ENCODE data around the gene ENC1.

The ENC1 gene

GRCh38 chr5:74594137-74595040 lies 46.1 kb downstream of the ENC1 start:
- Histone ChIP-seq H3K9me3 (no peaks in the 10 kb centered on the region), H3K36me3 (no peaks in the 10 kb centered on the region), H3K27ac (no peak overlapping the region), H3K4me3 (ENCODE audit: low read depth in 1 of 2, low read length in 1 of 2) (no peak overlapping the region), H3K4me1 (ENCODE audit: control insufficient read depth in 1 of 2, insufficient read depth in 1 of 2, low read depth in 1 of 2, low read length in 1 of 2) (no peaks in the 10 kb centered on the region), H3K27me3 (no peaks in the 10 kb centered on the region)
- no peak for TF ChIP-seq CTCF (IDR thresholded peaks at IDR 0.05)

GRCh38 chr5:74589204-74590056 lies 51.1 kb downstream of the ENC1 start:
- Histone ChIP-seq H3K9me3 (no peaks in the 10 kb centered on the region), H3K4me1 (ENCODE audit: control insufficient read depth in 1 of 2, insufficient read depth in 1 of 2, low read depth in 1 of 2, low read length in 1 of 2) (no peaks in the 10 kb centered on the region), H3K27me3 (no peaks in the 10 kb centered on the region), H3K27ac (no peak overlapping the region), H3K36me3 (no peaks in the 10 kb centered on the region), H3K4me3 (ENCODE audit: low read depth in 1 of 2, low read length in 1 of 2) (no peak overlapping the region)
- TF ChIP-seq CTCF (IDR thresholded peaks at IDR 0.05): no peak

- H3K4me1 ChIP-seq (ENCODE audit: control insufficient read depth in 1 of 2, insufficient read depth in 1 of 2, low read depth in 1 of 2, low read length in 1 of 2): no peaks in the 10 kb centered on the region
- TF ChIP-seq CTCF (IDR thresholded peaks at IDR 0.05): no peak
Measured at GRCh38 chr5:74588415-74588814, 52.1 kb downstream of the ENC1 start.

GRCh38 chr5:74587890-74588289 lies 52.6 kb downstream of the ENC1 start:
- Histone ChIP-seq H3K27me3 (no peaks in the 10 kb centered on the region), H3K4me1 (ENCODE audit: control insufficient read depth in 1 of 2, insufficient read depth in 1 of 2, low read depth in 1 of 2, low read length in 1 of 2) (no peaks in the 10 kb centered on the region), H3K4me3 (ENCODE audit: low read depth in 1 of 2, low read length in 1 of 2) (no peak overlapping the region), H3K27ac (no peak overlapping the region), H3K36me3 (no peaks in the 10 kb centered on the region), H3K9me3 (no peaks in the 10 kb centered on the region)
- TF ChIP-seq CTCF (IDR thresholded peaks at IDR 0.05): no peak

More at GRCh38 chr5:74588415-74588814, 52.1 kb downstream of the ENC1 start:
- Histone ChIP-seq H3K4me3 (ENCODE audit: low read depth in 1 of 2, low read length in 1 of 2) (no peak overlapping the region), H3K36me3 (no peaks in the 10 kb centered on the region), H3K27ac (no peak overlapping the region), H3K27me3 (no peaks in the 10 kb centered on the region), H3K9me3 (no peaks in the 10 kb centered on the region)

GRCh38 chr5:74587300-74587699 lies 53.2 kb downstream of the ENC1 start:
- Histone ChIP-seq H3K36me3 (no peaks in the 10 kb centered on the region), H3K27ac (no peak overlapping the region), H3K4me1 (ENCODE audit: control insufficient read depth in 1 of 2, insufficient read depth in 1 of 2, low read depth in 1 of 2, low read length in 1 of 2) (no peaks in the 10 kb centered on the region), H3K4me3 (ENCODE audit: low read depth in 1 of 2, low read length in 1 of 2) (no peak overlapping the region), H3K9me3 (no peaks in the 10 kb centered on the region), H3K27me3 (no peaks in the 10 kb centered on the region)
- no peak for TF ChIP-seq CTCF (IDR thresholded peaks at IDR 0.05)
